ENCODE results near the gene CDS2.

CDS2 gene

GRCh38 chr20:5140195-5140594 is 13.4 kb downstream of the CDS2 start:
- TF ChIP-seq TSHZ2 (CRISPR knock-in tag; IDR thresholded peaks at IDR 0.05) (no peak), OSR1 (CRISPR knock-in tag; IDR thresholded peaks at IDR 0.05) (no peak), SNAI2 (CRISPR knock-in tag; IDR thresholded peaks at IDR 0.05) (no peak), TCF4 (CRISPR knock-in tag; IDR thresholded peaks at IDR 0.05; ENCODE audit: borderline replicate concordance) (no peak), ZC3H10 (CRISPR knock-in tag; IDR thresholded peaks at IDR 0.05) (no peak), GLIS3 (CRISPR knock-in tag; IDR thresholded peaks at IDR 0.05) (no peak), BACH2 (CRISPR knock-in tag; IDR thresholded peaks at IDR 0.05; ENCODE audit: borderline replicate concordance) (no peak), PPARA (CRISPR knock-in tag; IDR thresholded peaks at IDR 0.05; ENCODE audit: borderline replicate concordance) (no peak), TOX (CRISPR knock-in tag; IDR thresholded peaks at IDR 0.05; ENCODE audit: borderline replicate concordance) (no peak)
- no peak for ATAC-seq

- no peak for ATAC-seq
- no peak for TF ChIP-seq ARNTL (CRISPR knock-in tag; IDR thresholded peaks at IDR 0.05; ENCODE audit: borderline replicate concordance, low read depth)
Observed at GRCh38 chr20:5141615-5142014, 14.8 kb downstream of the CDS2 start.

GRCh38 chr20:5143851-5144250 is 17.0 kb downstream of the CDS2 start:
- TF ChIP-seq RARB (CRISPR knock-in tag; IDR thresholded peaks at IDR 0.05) = no peak
- no peak for TF ChIP-seq ESRRG (CRISPR knock-in tag; IDR thresholded peaks at IDR 0.05)
- no peak for TF ChIP-seq PPARA (CRISPR knock-in tag; IDR thresholded peaks at IDR 0.05; ENCODE audit: borderline replicate concordance)
- TF ChIP-seq OSR1 (CRISPR knock-in tag; IDR thresholded peaks at IDR 0.05) = no peak
- no peak for TF ChIP-seq ZNF70 (CRISPR knock-in tag; IDR thresholded peaks at IDR 0.05)
- no peak for TF ChIP-seq ZC3H10 (CRISPR knock-in tag; IDR thresholded peaks at IDR 0.05)
- TF ChIP-seq TOX (CRISPR knock-in tag; IDR thresholded peaks at IDR 0.05; ENCODE audit: borderline replicate concordance) = no peak
- TF ChIP-seq CSRNP3 (CRISPR knock-in tag; IDR thresholded peaks at IDR 0.05) = no peak
- TF ChIP-seq ZFP30 (CRISPR knock-in tag; IDR thresholded peaks at IDR 0.05) = no peak
- TF ChIP-seq ZNF565 (CRISPR knock-in tag; conservative IDR thresholded peaks at IDR 0.05; ENCODE audit: low read depth) = no peak
- TF ChIP-seq SNAI2 (CRISPR knock-in tag; IDR thresholded peaks at IDR 0.05) = no peak
- no peak for TF ChIP-seq PATZ1 (CRISPR knock-in tag; IDR thresholded peaks at IDR 0.05; ENCODE audit: borderline replicate concordance)
- TF ChIP-seq TSHZ2 (CRISPR knock-in tag; IDR thresholded peaks at IDR 0.05) = no peak
- TF ChIP-seq TCF4 (CRISPR knock-in tag; IDR thresholded peaks at IDR 0.05; ENCODE audit: borderline replicate concordance) = no peak
- TF ChIP-seq BACH2 (CRISPR knock-in tag; IDR thresholded peaks at IDR 0.05; ENCODE audit: borderline replicate concordance) = no peak
- TF ChIP-seq POU6F1 (CRISPR knock-in tag; IDR thresholded peaks at IDR 0.05; ENCODE audit: borderline replicate concordance, low read depth) = no peak
- TF ChIP-seq ISL1 (CRISPR knock-in tag; IDR thresholded peaks at IDR 0.05) = no peak
- TF ChIP-seq CREB5 (CRISPR knock-in tag; IDR thresholded peaks at IDR 0.05; ENCODE audit: low read depth) = no peak
- TF ChIP-seq ZNF8 (CRISPR knock-in tag; IDR thresholded peaks at IDR 0.05) = no peak
- no peak for TF ChIP-seq ARNTL (CRISPR knock-in tag; IDR thresholded peaks at IDR 0.05; ENCODE audit: borderline replicate concordance, low read depth)
- no peak for ATAC-seq

All from SK-N-SH treated with all-trans-retinoic acid at 6 μM for 48 hours (cell line).